Hepatocyte (in vitro differentiated cells): ENCODE measurements around the gene TES.

ENCODE experiments used
- CTCF ChIP-seq: fragments of 200-600 bp; sonication (generic); IDR thresholded peaks from 2 replicates; pipeline ENCODE4 v1.5.1; 2016; ENCODE audit warnings: antibody characterized with exemption, mild to moderate bottlenecking; ENCODE audit not compliant: poor library complexity
- EZH2 ChIP-seq: fragments of 200-600 bp; sonication (generic); IDR thresholded peaks from 2 replicates; pipeline ENCODE4 v1.6.1; 2016; ENCODE audit warnings: antibody characterized with exemption, mild to moderate bottlenecking, borderline replicate concordance

GRCh38 chr7:116162254-116162653 lies 48.1 kb upstream of the TES start:
- no peak for TF ChIP-seq CTCF
- no peak for TF ChIP-seq EZH2
